Measurements from ENCODE around the gene MED28.
"Not testable (repeated sequence)": the region's sequence is repeated elsewhere in the genome, so short reads cannot be mapped to it uniquely, and the experiment has no call there.

The MED28 gene, protein sequence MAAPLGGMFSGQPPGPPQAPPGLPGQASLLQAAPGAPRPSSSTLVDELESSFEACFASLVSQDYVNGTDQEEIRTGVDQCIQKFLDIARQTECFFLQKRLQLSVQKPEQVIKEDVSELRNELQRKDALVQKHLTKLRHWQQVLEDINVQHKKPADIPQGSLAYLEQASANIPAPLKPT

DNA sequence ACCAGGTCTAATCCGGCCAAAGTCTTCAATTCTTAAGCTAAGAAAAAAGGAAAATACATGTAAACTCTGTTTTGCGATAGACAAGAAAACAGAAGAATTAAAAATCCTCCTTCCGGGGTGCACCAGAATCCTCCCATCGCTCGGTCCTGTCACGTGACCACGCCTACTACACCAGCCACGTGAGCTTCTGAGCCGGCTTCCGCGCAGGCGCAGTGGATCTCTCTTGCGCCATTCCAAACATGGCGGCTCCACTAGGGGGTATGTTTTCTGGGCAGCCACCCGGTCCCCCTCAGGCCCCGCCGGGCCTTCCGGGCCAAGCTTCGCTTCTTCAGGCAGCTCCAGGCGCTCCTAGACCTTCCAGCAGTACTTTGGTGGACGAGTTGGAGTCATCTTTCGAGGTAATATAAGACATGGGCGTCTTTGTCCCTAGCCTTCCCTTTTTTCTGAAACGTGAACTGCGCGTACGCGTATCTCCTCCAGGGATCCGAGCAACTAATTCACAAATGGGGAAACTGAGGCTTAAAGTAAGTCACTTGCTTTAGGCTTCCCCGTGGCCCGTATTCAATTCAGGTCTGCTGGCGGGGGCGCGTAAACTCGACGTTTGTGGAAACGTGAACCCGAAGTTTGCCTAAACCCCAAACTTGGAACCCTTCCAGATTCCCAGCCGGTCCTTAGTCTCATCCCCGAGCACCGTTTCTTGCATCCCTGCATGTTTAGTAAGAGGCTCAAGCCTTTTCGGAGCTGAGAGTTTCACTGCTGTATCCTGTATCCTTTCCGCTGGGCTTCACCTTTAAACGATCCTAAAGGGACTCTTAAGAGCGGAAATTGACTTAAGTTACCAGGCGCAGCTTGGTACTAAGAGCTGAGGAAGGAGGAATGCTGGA lies at the start of gene MED28:
Gene MED28, plus strand, starts transcription at position 226 of the 884 bp plus-strand sequence. Its CDS starts 14 bp downstream, at position 240.
- peak; percentile 96 for DNase-seq

DNA sequence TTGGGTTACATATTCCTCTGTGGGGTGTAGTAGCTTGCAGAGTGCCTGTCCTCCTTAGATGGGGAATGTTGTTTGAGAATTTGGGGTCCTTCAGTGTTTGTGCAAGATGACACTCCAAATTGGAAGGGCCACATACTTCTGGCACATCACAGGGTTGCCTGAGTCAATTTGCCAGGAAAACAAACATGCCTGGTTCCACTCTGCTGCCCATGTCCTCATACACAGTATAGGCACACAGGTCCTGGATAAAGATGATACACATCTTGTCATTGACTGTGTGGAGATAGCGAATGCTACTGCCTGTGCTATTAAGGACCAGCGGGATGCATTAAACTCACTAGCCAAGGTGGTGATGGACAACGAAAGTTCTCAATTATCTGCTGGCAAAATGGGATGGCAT lies 48.6 kb upstream of the MED28 start:
- no peak for DNase-seq

DNA sequence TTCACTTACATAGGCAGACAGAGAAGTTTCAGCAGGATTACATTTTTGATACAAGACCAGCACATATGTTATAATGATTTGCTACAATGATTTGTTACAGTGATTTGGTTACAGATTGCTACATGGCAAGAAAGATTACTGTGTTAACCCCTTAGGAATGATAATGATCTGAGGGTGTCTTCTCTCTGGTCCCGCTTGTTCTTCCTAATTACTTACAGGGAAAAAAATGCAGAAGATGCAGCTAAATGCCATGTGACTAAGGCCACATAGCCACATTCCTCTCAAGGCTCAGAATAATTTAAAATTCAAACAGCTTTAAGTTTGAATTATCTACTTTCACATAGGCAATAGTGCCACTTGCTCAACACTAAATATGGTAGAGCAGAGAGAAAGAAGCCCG lies 47.2 kb upstream of the MED28 start:
- peak; percentile 71 for DNase-seq

DNA sequence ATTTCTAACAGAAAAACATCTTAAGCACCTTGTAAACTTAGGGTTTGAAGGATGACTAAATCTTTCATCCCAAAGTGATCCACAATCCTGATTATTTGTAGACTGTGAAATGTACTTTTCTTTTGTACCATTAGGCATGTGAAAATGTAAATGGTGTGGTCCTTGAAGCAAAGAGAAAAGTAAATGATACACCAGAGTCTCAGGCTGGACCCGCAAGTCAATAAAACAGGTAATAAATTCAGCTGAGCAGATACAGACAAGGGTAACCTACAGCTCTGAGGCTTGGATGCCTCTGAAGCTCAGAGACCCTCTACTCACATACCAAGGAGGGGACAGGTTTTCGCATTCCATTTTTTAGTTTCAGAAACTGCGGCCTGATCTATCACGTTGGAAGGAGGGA lies 40.2 kb upstream of the MED28 start:
- DNase-seq: no peak

DNA sequence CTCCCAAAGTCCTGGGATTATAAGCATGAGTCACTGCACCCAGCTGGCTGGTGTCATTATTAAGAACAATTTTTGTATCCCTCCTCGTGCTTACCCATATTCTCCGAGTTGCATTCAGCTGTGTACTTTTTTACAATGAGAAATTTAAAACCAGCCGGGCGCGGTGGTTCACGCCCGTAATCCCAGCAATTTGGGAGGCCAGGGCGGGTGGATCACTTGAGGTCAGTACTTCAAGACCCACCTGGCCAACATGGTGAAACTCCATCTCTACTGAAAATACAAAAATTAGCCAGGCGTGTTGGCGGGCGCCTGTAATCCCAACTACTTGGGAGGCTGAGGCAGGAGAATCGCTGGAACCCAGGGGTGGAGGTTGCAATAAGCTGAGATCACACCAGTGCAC lies 39.3 kb upstream of the MED28 start:
- DNase-seq: not testable (repeated sequence)

DNA sequence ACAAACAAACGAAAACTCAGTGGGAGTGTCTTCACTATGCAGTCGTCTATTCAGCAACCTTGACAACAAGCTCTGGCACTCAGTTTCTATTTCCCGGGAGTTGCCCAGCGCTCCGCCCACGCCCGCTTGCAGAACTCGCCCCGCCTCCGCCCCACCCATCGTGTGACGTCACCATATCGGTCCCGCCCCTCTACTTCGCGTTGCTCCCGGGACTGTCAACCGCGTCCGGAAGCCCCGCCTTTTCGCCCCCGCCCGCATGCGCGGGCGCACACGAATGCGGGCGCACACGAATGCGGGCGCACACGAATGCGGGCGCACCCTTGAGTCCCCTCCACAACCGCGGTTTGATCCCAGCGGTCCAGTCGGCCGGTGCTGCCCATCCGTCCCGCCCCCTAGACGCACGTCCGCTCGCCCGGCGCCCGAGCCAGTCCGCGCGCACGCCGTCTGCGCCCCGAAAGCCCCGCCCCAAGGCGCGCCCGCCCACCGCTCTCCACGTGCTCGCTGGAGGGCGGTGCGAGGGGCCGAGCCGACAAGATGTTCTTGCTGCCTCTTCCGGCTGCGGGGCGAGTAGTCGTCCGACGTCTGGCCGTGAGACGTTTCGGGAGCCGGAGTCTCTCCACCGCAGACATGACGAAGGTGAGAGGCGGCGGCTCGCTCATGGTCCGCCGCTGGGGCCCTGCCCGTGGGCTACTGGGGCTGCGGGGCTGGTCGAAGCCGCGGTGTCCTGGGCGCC lies 37.3 kb upstream of the MED28 start, which contains the start of gene LAP3:
Gene LAP3, plus strand, starts transcription at position 267 of the 733 bp plus-strand sequence. Its CDS starts 268 bp downstream, at position 535.
- peak; percentile 95 for DNase-seq

DNA sequence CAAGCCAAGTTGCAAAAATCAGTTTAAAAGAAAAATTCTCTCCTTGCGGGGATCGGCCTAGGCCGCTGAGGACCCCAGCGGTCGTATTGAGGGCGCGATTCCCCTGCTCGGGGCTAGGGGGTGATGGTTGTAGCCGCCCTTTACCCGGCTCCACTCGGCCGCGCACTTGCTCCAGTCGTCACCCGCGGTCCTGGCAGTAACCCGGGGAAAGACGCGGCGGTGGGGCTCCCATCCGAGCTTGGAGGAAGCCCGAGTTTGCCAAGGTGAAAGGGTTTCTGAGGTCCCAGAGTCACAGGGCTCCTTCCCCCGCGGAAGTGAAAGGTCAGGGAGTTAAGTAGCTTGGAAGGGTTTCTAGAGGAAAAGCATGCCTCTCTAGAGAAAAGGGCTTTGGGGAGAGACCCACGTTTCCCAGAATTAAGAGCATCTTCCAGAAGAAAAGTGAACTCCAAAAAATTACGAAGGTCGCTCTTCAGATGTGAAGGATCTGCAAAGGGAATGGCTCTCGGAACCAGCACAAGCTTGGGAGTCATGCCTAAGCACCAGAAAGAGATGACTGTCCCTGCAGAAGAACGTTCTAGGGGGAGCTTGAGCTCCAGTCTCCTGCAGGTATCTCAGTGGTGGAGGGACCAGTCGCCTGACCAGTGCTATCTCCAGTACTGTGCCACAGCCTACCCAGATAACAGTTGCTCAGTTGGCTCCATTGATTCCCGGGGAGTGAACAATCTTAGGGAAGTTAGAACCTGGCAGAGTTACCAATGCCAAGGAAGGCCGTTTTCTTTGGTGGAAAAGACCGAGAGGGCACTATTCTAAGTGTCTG lies 36.6 kb upstream of the MED28 start:
- DNase-seq: no peak

DNA sequence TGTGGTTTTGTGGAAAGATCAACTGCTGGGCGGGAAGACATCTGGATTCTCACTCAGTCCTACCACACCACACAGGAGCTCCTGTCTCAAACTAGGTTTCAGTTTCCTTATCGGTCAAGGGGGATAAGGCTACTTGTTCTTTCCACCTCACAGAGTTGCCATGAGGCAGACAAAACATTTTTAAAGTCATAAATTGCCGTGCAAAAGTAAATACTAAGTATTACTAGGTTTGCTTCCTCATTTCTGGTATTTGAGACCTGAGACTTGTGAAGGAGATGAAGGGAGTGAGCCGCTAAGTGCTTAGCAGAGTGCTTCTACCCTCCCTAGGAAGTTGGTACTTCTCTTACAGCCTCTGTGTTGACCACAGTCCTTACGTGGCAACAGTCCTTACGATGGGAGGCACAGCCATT lies 36.0 kb upstream of the MED28 start:
- no peak for DNase-seq

DNA sequence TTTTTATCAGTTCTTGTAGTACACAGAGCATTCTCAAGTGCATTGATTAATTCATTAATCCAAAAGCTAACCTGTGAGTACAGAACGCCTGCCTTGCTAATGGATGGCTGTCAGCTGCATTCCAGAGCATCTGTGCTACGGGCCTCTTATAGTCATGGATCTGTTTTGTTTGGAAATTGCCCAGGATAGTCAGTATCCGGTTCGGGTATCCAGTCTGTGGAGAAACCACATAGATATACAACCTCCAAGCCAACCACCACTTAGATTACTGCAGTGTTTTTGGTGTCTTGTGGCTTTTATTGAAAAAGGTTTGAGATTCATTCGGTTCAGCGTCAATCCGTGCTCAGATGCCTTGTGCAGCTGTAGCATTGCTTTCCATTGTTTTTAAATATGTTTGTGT lies 33.5 kb upstream of the MED28 start:
- peak; percentile 32 for DNase-seq

DNA sequence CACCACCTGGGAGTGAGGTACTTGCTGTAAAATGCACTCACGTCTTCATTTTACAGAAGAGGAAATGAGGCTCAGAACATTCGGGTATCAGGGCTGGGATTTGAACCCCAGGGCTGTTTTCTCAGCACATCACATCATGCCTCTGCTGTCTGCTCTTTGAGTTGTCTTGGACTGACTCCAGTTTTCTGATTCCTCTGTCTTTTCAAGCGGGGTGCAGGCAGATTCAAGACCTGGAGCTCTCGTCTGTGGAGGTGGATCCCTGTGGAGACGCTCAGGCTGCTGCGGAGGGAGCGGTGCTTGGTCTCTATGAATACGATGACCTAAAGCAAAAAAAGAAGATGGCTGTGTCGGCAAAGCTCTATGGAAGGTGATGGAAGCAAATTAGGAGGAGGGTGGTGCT lies 31.2 kb upstream of the MED28 start:
- no peak for DNase-seq

DNA sequence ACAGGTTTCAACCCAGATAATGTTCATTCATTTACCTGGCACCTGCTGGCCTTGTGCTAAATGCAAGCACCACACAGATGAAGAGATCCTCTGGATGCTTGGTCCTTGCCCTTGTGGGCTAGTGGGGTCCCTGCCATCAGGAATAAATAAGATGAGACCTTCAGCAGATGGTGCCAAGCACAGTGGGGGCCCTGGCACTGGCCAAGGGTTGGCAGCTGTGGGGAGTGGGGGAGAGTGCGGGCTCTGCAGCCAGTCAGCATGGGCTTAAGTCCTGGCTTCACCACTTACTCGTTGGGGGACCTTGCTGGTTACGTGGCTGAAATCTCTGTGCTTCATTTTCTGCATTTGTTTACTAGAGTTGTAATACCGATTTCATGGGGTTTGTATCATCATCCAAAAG lies 30.5 kb upstream of the MED28 start:
- no peak for DNase-seq

DNA sequence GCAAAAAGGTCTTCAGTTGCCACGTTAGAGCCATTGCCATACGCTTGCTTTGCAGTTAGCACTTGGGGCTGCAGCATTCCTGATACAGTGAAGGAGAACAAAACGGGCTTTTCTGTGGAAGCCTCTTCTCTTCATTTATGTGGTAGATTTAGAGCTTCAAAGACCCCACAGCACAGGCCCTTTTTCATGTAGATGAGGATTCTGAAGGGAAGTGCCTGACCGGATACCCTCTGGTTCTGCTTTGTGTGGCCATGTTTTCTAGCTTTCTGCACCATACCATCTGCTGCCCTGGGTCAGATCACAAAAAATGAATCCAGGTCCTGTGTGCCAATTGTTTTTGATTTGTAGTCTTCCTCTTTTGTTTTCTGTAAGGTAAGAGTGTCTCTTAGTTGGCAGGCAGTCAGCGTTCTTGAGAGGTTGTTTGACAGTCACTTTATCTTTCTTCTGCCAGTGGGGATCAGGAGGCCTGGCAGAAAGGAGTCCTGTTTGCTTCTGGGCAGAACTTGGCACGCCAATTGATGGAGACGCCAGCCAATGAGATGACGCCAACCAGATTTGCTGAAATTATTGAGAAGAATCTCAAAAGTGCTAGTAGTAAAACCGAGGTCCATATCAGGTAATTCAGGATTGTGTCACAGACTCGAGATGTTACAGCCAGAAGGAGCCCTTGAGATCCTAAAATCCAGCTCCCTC lies 29.8 kb upstream of the MED28 start:
- DNase-seq: no peak

DNA sequence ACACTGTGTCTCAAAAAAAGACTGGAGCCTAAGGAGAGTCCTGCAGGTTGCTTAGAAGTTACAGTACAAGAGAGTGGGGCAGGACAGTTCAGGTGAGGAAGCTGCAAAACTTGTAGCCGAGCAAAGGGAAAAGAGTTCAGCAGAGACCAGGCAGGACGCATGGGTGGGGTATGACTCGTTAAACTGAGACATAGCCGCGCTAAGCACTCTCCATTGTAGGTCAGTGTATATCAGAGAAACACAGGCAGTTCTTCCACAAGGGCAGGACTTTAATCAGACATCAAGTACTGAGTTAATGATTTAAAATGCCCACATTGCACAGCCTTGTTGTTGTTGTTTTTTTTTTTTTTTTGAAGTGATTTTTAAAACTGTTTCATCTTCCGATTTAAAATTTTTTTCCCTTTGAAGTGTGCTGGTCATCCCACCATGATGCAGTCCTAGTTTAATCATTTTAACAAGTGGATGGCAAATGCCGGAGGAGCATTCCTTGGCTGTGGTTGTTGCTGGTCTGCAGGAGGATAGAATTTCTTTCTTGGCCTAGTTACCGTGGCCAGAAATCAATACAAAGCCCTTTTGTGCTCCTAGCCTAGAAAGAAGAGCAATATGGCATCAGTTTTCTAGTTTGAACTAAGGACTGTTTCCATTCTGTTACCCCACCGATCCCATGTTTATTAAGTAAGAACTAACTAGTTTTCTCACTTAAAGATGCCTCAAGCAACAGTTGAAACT lies 27.2 kb upstream of the MED28 start:
- DNase-seq: no peak

DNA sequence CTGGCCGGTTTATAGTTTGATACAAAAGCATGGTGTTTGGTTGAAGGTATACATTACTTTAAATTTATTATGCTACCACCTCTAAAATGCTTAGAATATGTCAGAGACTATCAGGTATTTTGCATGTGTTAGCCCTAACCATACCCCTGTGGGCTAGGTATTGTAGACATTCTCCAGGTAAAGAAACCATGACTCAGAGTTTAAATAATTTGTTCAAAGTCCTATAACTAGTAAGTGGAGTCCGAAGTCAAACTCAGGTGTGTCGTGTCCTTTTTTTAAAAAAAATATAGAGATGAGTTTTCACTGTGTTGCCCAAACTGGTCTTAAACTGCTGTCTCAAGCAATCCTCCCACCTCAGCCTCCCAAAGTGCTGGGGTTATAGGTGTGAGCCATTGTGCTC lies 25.1 kb upstream of the MED28 start:
- no peak for DNase-seq

DNA sequence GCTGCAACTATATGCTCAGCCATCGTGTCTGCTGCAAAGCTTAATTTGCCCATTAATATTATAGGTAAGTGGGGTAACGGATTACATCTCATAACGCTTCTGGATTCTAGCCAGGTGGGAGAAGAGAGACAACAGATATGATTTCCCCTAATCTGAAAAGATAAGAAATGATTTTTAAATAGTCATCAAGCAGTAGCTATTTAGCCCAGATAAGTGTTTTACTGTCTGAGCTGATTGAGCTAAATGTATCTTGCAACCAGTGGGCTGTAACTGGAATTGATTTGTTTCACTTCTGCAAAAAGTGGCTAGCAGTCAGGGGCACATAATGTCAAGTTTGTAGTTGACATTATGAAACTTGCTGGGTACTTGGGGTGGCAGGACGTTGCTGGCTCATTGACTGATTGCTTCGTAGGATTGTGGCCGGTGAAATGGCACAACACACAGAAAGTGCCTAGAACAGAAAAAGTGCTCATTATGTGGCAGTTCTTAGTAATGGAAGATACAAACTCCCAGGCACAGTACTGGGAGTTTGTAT lies 18.9 kb upstream of the MED28 start:
- DNase-seq: no peak

DNA sequence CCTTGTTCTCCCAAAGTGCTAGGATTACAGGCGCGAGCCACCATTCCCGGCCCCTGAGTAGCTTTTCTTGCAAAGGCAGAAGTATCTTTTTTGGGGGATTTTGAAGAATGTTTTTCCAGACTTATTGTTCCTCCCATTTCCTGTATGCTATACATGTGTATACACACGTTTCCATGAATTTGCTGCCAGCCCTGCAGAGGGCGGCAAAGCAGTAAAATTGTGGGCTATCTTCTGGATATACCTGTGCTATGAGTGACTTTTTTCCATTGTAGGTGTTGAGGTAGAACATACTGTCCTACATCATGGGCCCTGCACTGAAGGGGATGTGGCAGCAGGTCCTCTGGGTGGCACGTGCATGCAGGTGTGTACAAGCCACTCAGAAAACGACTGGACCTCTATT lies 16.9 kb upstream of the MED28 start:
- DNase-seq: peak; percentile 10

DNA sequence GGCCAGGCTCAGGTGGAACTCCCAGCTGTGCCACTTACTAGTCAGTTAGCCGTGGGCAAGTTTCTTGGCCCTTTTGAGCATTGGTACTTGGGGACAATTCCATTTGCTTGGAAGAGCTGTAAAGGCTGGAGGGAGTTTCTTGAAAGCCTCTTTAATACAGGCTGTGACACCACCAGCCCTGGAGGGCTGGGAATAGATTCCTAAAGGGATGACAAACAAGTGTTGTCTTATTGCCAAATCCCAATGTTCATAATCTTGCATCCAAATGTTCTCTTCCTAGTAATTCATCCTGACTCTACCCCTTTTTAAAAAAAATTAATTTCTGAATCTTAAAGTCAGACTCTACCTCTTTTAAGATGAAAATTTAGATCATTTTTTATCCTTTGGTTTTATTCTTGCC lies 14.6 kb upstream of the MED28 start:
- DNase-seq: no peak

DNA sequence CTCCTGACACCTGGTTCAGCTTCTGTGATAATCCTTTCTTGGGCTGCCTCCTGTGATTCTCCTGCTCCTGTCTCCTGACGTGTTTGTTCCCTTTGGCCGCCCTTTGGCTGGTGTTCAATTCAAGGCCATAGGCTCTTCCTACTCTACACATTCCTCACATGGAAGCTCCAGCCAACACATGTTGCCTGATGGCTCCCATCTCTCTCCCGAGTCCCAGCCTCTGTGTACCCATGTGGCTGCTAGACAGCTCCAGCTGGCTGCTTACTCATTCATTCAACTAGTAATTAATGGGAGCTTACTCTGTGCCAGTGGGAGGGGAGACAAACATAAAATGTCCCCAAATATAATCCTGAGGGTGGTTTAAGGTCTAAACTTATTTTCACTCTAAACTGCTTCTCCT lies 9.2 kb upstream of the MED28 start:
- no peak for DNase-seq

DNA sequence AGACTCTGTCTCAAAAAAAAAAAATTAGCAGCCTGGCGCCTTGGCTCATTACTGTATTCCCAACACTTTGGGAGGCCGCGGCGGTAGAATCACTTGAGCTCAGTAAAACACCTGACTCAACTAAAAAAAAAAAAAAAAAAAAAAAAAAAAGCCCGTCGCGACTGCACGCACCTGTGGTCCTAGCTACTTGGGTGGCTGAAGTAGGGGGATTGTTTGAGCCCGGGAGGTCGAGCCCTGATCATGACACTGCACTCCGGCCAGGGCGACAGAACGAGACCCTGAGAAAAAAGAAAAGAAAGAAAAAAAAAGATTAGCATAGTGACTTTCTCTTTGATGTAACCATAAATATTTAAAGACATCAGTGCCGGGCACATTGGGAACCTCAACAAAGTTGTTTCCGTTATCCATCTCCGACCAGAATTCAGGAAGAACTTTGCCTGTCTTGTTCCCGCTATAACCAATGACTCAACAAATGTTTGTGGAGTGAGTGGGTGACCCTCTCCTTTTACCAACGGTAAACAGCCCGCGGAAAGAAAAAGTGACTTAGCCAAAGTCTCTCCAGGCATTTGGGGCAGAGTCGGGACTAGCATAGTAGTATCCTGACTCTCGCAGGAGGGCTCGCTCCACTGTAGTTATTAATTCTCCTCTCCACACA lies 553 bp upstream of the MED28 start:
- DNase-seq: peak; percentile 62

DNA sequence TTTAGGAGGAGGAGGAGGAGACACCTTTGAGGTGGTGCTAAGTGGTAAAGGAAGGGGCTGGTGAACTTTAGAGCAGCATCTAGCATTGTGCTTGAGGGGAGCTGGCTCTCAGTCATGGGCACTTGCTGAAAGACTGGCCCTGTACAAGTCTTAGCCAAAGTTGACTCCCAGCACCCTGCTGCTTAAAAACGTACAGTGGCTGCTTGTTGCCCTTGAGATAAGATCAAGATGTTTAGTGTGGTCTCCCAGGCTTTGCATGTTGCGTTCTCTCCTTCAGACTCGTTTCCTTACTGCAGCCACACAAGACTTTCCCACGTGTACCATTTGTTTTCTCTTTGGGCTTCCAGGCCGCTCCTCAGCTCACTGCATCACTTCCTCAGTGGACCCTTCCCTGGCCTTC lies 1.8 kb downstream of the MED28 start:
- DNase-seq: no peak

DNA sequence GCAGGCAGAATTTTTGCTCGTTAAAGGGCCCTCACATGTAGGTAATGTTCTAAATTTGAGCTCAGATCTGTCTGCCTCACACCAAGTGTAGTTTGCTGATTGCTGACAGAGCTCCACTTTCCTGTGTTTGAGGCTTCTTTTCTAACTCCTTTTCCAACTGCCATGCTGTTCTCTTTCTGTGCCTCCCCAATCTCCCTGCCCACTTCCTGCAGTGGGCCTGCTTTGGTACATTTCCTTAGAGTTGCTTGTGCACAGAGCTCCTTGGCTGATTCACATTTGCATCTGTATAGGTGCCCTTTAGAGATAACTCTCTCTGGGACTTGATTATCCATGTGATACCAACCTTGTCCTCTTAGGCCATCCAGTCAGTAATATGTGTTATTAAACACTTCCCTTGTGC lies 4.5 kb downstream of the MED28 start:
- DNase-seq: no peak

Measured in fibroblast of upper back skin (primary cell).